Left lung (tissue), 10 donors: ENCODE results near the gene MYRF. TPM values are rescaled to one million over a fixed set of nuclear protein-coding genes. Genes with fewer than 3 reads are reported as not detected.

Experiments
- ATAC-seq: fragments of 200-7000 bp; cut with Tn5 transposase; one replicate; pipeline ENCODE4 v1.9.1; 2020; ENCODE audit warnings: moderate library complexity
- DNase-seq, 4 donors: peaks; one replicate each; pipeline ENCODE4 v3.0.0-alpha.2; 2013 to 2020
- H3K27ac ChIP-seq, 2 donors: fragments of 200-600 bp; sonication (generic) in 1 of 2; one replicate each; pipeline versions ENCODE4 v1.5.0 to v1.8.0; 2020 to 2021
- H3K27me3 ChIP-seq, 2 donors: fragments of 200-600 bp; sonication (generic) in 1 of 2; one replicate each; pipeline versions ENCODE4 v1.5.0 to v1.8.0; 2020 to 2021
- H3K36me3 ChIP-seq, 2 donors: fragments of 200-600 bp; sonication (generic) in 1 of 2; one replicate each; pipeline versions ENCODE4 v1.5.0 to v1.8.0; 2020 to 2021
- H3K4me1 ChIP-seq, 2 donors: fragments of 200-600 bp; one replicate each; pipeline ENCODE4 v1.8.0; 2021
- H3K4me3 ChIP-seq, 2 donors: fragments of 200-600 bp; sonication (generic) in 1 of 2; one replicate each; pipeline versions ENCODE4 v1.5.0 to v1.8.0; 2020 to 2021; ENCODE audit warnings: mild to moderate bottlenecking in 1 of 2
- H3K9me3 ChIP-seq, 2 donors: fragments of 200-600 bp; sonication (generic) in 1 of 2; one replicate each; pipeline versions ENCODE4 v1.5.0 to v1.8.0; 2020 to 2021
- intact Hi-C, 2 donors: fragments of 100-400 bp; cut with DNase I; formaldehyde crosslinking; loops; one replicate each; pipeline versions ENCODE4 v1.11.2 to v1.14.2; 2022
- polyA plus RNA-seq, 6 donors: library from polyadenylated mRNA; unstranded; fragments of 120-200 nt; gene quantifications; one replicate each; pipeline ENCODE4 v1.2.1, GENCODE V29; 2013; ENCODE audit not compliant: insufficient read length in 6 of 6
- total RNA-seq, 2 donors: library from RNA; stranded (reverse); fragmentation: NEBNext Ultra II Directional; extraction: Animal tissue kit (Norgen Biotek cat#: 25700); gene quantifications; one replicate each; pipeline ENCODE4 v1.2.1, GENCODE V29; 2021
- TF ChIP-seq, protein P1 (sequence below), 2 donors: fragments of 200-600 bp; sonication (generic) in 1 of 2; IDR thresholded peaks; one replicate each; pipeline versions ENCODE4 v1.5.0 to v1.8.0; 2021; ENCODE audit warnings: antibody characterized with exemption in 2 of 2
- donor health status: DM: no; HTN: yes; CAD: no.
- donor health status: DM: no; HTN: no; CAD: no.

Gene MYRF
- total and polyA plus RNA-seq, 8 donors = 15.4 to 37.2 (median 29.9) TPM

DNA sequence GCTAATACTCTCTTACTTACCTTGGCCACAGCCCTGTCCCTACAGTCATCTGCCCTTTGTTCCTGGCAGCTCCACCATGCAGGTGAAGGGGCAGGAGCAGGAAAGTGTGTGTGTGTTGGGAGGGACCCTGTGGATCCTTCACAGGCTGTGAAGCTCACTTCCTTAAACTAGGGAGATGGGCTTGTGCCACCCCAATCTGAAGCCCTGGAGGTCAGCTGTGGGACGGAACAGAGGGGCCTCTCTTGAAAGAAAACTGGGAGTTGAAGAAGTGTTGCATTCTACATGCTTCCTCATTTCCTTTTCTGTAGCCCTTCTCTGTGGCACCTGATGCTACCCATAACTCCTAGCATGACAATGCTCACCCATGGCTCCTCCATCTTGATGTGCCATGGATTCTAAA is 52.7 kb downstream of the MYRF start:
- TF ChIP-seq, protein P1, sequence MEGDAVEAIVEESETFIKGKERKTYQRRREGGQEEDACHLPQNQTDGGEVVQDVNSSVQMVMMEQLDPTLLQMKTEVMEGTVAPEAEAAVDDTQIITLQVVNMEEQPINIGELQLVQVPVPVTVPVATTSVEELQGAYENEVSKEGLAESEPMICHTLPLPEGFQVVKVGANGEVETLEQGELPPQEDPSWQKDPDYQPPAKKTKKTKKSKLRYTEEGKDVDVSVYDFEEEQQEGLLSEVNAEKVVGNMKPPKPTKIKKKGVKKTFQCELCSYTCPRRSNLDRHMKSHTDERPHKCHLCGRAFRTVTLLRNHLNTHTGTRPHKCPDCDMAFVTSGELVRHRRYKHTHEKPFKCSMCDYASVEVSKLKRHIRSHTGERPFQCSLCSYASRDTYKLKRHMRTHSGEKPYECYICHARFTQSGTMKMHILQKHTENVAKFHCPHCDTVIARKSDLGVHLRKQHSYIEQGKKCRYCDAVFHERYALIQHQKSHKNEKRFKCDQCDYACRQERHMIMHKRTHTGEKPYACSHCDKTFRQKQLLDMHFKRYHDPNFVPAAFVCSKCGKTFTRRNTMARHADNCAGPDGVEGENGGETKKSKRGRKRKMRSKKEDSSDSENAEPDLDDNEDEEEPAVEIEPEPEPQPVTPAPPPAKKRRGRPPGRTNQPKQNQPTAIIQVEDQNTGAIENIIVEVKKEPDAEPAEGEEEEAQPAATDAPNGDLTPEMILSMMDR (IDR thresholded peaks at IDR 0.05) = no peak
- Histone ChIP-seq H3K36me3 (peaks cover 0 to 93% of the 10 kb centered on the region in 2 donors), H3K4me3 (no peak overlapping the region), H3K27me3 (no peaks in the 10 kb centered on the region), H3K4me1 (no peaks in the 10 kb centered on the region), H3K27ac (no peak overlapping the region), H3K9me3 (no peaks in the 10 kb centered on the region)
- intact Hi-C loops = loop anchor here in 1 of 2 donors (10.0 kb wide), 1 partner anchor 310 kb away; no protein-coding TSS in a partner anchor
- ATAC-seq (no peak), DNase-seq (no peak)

DNA sequence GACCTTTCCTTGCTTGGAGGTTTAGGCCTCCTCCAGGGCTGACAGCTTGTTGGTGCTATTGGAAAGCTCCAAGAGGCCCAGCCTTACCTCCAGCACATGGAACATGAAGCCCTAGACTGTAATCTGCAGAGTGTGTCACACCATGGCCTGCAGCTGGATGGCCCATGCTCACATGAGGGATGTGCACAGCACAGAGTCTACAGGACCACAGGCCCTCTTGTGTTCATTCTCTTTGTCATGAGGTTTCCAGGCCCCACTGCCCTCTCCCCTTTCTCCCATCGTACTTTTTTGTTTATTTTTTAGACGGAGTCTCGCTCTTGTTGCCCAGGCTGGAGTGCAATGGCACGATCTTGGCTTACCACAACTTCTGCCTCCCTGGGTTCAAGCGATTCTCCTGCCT is 54.3 kb downstream of the MYRF start:
- Histone ChIP-seq H3K4me3 (no peak overlapping the region), H3K9me3 (no peaks in the 10 kb centered on the region), H3K27ac (no peak overlapping the region), H3K4me1 (no peaks in the 10 kb centered on the region), H3K27me3 (no peaks in the 10 kb centered on the region), H3K36me3 (peaks cover 0 to 96% of the 10 kb centered on the region in 2 donors)
- ATAC-seq (no peak), DNase-seq (no peak)
- intact Hi-C loops = loop anchor here in 1 of 2 donors (10.0 kb wide), 1 partner anchor 308 kb away; no protein-coding TSS in a partner anchor
- TF ChIP-seq, protein P1 (IDR thresholded peaks at IDR 0.05) = no peak

DNA sequence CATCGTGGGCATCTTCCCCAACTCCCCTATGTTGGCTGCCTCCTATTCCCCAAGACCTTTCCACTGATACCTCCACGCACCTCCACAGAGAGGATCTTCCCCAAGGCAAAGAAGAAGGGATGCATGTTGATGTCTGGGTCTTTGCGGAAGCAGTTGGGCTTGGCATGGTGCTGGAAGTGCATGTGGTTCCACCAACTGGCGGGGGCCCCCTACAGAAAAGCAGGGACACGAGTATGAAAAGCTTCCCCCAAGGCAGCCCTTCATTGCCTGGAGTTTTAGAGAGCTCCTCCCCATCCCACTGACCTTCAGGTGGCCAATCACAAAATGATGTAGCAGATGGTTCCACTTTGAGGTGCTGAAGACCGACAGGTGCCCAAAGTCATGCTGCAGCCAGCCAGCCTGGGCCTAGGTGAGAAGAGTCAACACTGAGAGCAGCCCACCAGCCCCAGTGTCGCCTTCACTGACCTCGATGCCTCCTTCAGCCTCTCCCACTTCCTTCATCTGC is 58.3 kb downstream of the MYRF start:
- ATAC-seq (no peak), DNase-seq (no peak)
- Histone ChIP-seq H3K4me3 (no peak overlapping the region), H3K9me3 (no peaks in the 10 kb centered on the region), H3K27ac (no peak overlapping the region), H3K27me3 (peaks cover 0 to 10% of the 10 kb centered on the region in 2 donors), H3K36me3 (peaks cover 0 to 67% of the 10 kb centered on the region in 2 donors), H3K4me1 (peaks cover 0 to 11% of the 10 kb centered on the region in 2 donors)
- intact Hi-C loops = no loop called here
- TF ChIP-seq, protein P1 (IDR thresholded peaks at IDR 0.05) = no peak

GRCh38 chr11:61811831-61812230 is 59.4 kb downstream of the MYRF start:
- intact Hi-C loops = no loop called here
- H3K4me1 ChIP-seq = peaks cover 0 to 21% of the 10 kb centered on the region in 2 donors
- TF ChIP-seq, protein P1 (IDR thresholded peaks at IDR 0.05) = no peak
- no peak for DNase-seq
- H3K27ac ChIP-seq = no peak overlapping the region
- H3K4me3 ChIP-seq = no peak overlapping the region
- no peaks in the 10 kb centered on the region for H3K9me3 ChIP-seq
- H3K36me3 ChIP-seq = peaks cover 0 to 60% of the 10 kb centered on the region in 2 donors
- H3K27me3 ChIP-seq = peaks cover 0 to 21% of the 10 kb centered on the region in 2 donors
- ATAC-seq = no peak

- ATAC-seq = no peak
- intact Hi-C loops = no loop called here
These were observed 60.4 kb downstream of the MYRF start for GRCh38 chr11:61812736-61813411.

More at GRCh38 chr11:61812736-61813411, 60.4 kb downstream of the MYRF start:
- Histone ChIP-seq H3K4me3 (no peak overlapping the region), H3K4me1 (peaks cover 3 to 27% of the 10 kb centered on the region in 2 donors), H3K27ac (no peak overlapping the region), H3K9me3 (no peaks in the 10 kb centered on the region), H3K27me3 (peaks cover 0 to 28% of the 10 kb centered on the region in 2 donors), H3K36me3 (peaks cover 0 to 50% of the 10 kb centered on the region in 2 donors)
- DNase-seq = peak in 1 of 4 donors; percentile 20
- TF ChIP-seq, protein P1 (IDR thresholded peaks at IDR 0.05) = no peak
